Activated T-cell treated with anti-CD3 and anti-CD28 coated beads for 1 hour (primary cell): ENCODE data around the gene LATS1.
"Not testable (repeated sequence)": the region's sequence is repeated elsewhere in the genome, so short reads cannot be mapped to it uniquely, and the experiment has no call there.

Source experiments
- DNase-seq: peaks from one replicate; pipeline ENCODE4 v3.0.0-alpha.2; 2020; ENCODE audit warnings: low read depth

Gene LATS1

GRCh38 chr6:149728499-149729234 is 10.8 kb upstream of the LATS1 start:
- DNase-seq, result no peak

- no peak for DNase-seq
Observed at GRCh38 chr6:149727793-149728498, 10.0 kb upstream of the LATS1 start.

GRCh38 chr6:149725785-149726184 is 7.9 kb upstream of the LATS1 start:
- no peak for DNase-seq

DNA sequence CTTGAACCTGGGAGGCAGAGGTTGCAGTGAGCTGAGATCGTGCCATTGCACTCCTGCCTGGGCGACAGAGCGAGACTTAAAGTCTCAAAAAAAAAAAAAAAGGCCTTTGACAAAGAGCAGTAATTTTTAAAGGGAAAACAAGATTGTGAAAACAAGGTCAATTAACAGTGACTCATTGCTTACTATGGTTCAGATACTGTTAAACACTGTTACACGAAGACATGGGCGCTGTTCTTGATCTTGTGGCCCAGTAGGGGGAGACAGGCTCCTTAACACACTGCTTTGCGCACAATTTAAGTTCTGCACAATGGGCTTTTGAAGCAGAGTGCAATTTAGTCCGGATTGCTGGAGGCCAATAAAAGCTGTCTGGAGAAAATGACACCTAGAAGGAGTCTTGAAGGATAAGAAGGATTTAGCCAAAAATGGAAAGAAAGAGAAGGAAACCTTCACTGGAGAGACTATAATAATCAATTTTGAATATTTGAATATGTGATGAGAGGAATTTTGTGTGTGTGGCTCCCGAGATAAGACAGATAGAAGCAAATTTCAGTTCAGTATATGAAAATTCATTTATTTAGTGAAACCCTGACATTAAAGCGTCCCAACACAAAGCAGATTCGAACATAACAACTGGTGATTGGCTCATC is 6.0 kb upstream of the LATS1 start:
- DNase-seq, result peak; percentile 14

GRCh38 chr6:149723262-149723661 is 5.4 kb upstream of the LATS1 start:
- DNase-seq, result no peak

DNA sequence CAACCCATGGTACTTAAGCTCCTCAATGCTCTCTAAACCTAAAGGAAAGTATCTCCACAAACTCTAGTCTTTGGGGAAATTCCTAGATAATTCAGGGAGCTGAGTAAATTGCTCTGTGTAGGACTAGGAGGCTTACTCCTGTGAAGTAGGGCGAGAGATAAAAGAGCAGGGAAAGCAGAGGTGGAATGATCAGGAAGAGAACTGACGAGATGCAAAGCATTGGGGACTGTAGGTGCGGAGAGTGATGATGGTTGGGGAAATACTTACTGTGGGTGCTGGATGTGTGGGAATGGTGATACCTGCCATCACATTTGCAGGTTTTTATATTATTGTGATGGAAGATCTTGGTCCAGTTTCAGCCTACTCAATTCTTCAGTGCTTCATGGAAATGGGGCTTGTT is 1.6 kb upstream of the LATS1 start:
- DNase-seq, result no peak

- DNase-seq, result no peak
Observed at GRCh38 chr6:149717255-149717587, 680 bp downstream of the LATS1 start.

- no peak for DNase-seq
Observed at GRCh38 chr6:149716181-149716963, 1.5 kb downstream of the LATS1 start.

DNA sequence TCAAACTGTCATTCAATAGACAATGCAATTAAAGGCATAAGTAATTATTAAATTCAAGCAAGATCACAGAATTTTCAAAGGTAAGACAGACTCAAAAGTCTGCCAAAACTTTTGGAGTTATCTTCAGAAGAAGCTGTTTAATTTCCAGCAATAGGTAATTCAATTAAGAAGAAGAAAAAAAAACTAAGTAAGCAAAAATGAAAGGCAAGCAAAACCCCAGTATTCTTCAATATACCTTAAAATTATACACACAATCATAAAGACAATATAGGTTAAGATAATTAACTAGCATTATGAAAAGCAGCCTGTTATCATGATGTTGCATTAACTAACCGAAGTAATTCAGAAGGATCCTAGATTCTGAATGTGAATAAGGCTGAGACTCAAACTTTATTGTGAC is 3.5 kb downstream of the LATS1 start:
- no peak for DNase-seq

DNA sequence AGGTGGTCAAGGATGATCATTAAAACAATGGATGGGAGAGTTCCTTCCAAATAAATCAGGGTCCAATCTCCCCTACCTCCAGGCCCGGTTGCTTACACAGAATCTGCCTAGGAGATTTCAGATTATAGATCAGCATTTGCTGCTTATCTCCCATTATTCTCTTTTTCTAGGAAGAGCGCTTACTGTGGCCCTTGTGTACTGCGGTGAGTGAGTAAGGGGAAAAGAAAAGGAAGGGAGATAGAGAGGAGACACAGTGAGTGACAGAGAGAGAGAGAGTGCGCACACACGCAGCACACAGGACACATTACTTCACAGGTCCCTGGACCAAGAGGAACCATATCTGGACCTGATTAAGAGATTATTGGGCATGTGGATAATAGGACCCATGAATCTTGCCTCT is 6.2 kb downstream of the LATS1 start:
- no peak for DNase-seq

DNA sequence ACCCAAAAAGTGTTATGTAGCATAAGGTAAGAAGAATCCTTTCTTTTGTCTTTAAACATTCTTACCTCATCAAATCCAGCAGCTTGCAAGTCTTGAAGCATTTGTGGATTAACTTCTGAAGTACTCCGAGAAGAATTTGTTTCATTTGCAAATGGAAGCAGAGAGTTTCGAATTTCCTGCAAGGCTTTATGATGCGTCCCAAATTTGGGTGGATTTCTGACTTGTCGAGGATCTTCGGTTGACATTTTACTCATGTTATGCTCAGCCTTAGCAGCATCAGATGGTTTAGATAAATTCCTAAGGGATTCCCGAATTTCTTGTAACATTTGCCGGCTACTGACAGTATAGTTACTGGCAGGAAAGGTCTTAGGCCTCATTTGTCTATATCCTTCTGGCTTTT is 16.2 kb downstream of the LATS1 start:
- no peak for DNase-seq

DNA sequence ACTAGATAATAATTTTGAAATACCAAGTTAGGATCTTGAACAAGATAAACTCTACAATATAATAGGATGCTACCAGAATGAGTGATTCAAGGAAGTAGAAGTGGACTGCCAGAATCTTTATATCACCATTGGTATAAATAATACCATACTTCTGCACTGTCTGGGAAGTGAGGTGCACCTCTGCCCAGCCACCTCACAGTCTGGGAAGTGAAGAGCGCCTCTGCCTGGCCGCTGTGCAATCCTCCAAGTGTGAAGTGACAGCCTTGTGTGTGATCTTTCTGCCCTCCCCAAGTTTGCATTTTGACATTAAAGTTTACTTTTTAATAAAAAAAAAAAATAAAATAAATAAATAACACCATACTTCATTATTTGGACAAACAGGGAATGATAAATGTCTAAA is 18.8 kb downstream of the LATS1 start:
- no peak for DNase-seq

GRCh38 chr6:149698175-149698574 is 19.7 kb downstream of the LATS1 start:
- no peak for DNase-seq

GRCh38 chr6:149696901-149697300 is 21.0 kb downstream of the LATS1 start:
- no peak for DNase-seq

DNA sequence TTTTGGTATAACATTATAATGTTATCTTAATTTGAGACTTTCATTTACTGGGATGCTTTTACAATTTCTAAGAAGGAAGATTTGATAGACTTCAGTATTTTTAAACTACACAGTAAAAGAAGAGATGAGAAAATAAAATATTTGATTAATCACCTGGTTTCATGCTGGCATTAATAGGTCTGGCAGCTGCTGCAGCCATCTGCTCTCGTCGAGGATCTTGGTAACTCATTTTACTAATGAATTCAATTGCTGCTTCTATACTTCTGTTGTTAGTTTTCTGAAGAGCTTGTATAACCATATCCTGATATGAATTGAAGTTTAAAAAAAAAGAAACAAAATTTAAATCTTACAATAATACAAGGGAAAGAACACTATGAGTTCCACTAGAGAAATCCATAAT is 23.0 kb downstream of the LATS1 start:
- DNase-seq, result no peak

DNA sequence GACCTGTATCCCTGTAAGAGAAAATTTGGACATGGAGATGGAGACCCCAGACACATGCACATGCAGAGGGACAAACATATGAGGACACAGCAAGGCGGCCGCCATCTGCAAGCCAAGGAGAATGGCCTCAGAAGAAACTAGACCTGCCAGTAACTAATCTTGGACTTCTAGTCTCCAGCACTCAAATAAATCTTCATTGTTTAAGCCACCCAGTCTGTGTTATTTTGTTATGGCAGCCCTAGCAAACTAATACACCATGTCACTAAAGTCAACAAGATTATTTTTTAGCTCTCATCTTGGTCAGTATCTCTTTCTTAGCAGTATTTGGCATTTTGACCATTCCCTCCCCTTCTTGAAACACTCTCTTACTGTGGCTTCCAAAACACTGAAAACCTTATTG is 26.7 kb downstream of the LATS1 start:
- DNase-seq, result no peak

DNA sequence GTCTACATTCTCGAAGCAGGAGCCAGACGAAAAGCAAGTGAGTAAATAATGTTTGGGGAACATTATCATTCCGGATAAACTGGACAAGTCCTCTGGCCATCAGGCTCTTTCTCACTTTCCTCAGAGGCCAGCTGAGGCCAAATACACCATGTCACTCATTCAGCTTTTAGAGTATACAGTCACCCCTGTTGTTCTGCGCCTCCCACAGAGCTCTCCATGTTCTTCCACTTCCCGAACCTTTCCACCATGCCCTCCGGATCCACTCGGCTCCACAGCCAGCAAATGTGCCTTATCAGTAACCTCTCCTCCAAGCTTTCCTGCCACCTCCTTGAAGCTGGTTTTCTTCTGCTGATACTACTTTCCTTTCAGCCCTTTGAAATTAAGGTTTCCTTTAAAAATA is 31.7 kb downstream of the LATS1 start:
- no peak for DNase-seq

GRCh38 chr6:149683256-149683859 is 34.5 kb downstream of the LATS1 start:
- no peak for DNase-seq

GRCh38 chr6:149681845-149682244 is 36.1 kb downstream of the LATS1 start:
- not testable (repeated sequence) for DNase-seq

- no peak for DNase-seq
Observed at GRCh38 chr6:149681209-149681608, 36.7 kb downstream of the LATS1 start.

DNA sequence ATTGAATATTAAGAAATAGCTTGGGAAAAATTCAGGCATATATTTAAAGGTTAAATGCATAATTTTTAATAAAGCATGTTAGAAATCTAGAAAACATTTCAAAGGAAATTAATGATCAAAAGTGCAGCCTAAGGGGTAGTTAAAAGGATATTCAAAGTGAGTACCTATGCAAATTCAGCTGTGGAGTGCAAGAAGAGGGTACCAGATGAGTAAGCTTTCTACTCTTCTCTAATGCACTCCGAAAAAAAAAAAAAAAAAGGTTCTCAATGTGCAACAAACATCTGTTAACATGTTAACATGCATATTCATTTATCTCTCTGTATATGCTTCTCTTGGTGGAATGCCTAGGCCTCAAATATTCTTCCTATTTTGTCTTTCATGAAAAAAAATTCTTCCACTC is 37.4 kb downstream of the LATS1 start:
- no peak for DNase-seq

- not testable (repeated sequence) for DNase-seq
Observed at GRCh38 chr6:149672265-149672664, 45.6 kb downstream of the LATS1 start.
